Fibroblast of the aortic adventitia (primary cell): ENCODE data around the gene PTMS. TPM values are rescaled to one million over a fixed set of nuclear protein-coding genes. Genes with fewer than 3 reads are reported as not detected.
A peak's percentile ranks its signal among the peaks of the same experiment; 100 is the strongest.

Experiments used
- DNase-seq: peaks from one replicate; pipeline ENCODE4 v3.0.0-alpha.2; 2010; ENCODE audit warnings: low read depth
- H3K4me3 ChIP-seq: 2 replicates; pipeline ENCODE4 v1.5.1; 2011; ENCODE audit warnings: low read depth, mild to moderate bottlenecking, control low read depth, low read length, moderate library complexity
- total RNA-seq: library from RNA; depleted of rRNA; stranded (reverse); fragments of >200 nt; gene quantifications from 2 replicates; pipeline ENCODE4 v1.2.3, GENCODE V29; 2012; ENCODE audit warnings: low replicate concordance
- TF ChIP-seq, protein P1 (sequence below): IDR thresholded peaks from 2 replicates; pipeline ENCODE4 v1.5.1; 2011; ENCODE audit warnings: mild to moderate bottlenecking, low read length, control low read depth, inconsistent platforms; ENCODE audit not compliant: insufficient read depth

The PTMS gene
- total RNA-seq, 1 donor = 61.6 TPM

DNA sequence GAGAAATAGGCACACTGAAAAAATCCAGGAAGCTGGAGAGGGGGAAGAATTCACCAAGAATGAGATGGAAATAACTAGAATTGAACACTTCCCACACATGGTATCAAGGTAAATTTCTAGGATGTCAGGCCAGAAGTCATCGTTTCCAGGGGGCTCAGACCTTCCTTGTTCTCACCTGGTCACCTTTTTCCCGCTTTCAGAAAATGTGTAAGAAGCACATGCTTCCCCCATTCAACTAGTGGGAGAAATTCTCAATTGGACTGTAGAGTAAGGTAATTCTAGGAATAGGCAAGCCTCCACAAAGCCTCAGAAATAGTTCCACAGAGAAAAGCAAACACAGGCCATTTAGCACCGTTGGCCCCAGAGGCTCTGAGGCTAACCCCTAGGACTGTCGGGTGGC, 2.8 kb upstream of the PTMS start:
- no peak for DNase-seq
- TF ChIP-seq, protein P1, sequence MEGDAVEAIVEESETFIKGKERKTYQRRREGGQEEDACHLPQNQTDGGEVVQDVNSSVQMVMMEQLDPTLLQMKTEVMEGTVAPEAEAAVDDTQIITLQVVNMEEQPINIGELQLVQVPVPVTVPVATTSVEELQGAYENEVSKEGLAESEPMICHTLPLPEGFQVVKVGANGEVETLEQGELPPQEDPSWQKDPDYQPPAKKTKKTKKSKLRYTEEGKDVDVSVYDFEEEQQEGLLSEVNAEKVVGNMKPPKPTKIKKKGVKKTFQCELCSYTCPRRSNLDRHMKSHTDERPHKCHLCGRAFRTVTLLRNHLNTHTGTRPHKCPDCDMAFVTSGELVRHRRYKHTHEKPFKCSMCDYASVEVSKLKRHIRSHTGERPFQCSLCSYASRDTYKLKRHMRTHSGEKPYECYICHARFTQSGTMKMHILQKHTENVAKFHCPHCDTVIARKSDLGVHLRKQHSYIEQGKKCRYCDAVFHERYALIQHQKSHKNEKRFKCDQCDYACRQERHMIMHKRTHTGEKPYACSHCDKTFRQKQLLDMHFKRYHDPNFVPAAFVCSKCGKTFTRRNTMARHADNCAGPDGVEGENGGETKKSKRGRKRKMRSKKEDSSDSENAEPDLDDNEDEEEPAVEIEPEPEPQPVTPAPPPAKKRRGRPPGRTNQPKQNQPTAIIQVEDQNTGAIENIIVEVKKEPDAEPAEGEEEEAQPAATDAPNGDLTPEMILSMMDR = no peak
- peak overlapping the region; percentile 44 for H3K4me3 ChIP-seq

DNA sequence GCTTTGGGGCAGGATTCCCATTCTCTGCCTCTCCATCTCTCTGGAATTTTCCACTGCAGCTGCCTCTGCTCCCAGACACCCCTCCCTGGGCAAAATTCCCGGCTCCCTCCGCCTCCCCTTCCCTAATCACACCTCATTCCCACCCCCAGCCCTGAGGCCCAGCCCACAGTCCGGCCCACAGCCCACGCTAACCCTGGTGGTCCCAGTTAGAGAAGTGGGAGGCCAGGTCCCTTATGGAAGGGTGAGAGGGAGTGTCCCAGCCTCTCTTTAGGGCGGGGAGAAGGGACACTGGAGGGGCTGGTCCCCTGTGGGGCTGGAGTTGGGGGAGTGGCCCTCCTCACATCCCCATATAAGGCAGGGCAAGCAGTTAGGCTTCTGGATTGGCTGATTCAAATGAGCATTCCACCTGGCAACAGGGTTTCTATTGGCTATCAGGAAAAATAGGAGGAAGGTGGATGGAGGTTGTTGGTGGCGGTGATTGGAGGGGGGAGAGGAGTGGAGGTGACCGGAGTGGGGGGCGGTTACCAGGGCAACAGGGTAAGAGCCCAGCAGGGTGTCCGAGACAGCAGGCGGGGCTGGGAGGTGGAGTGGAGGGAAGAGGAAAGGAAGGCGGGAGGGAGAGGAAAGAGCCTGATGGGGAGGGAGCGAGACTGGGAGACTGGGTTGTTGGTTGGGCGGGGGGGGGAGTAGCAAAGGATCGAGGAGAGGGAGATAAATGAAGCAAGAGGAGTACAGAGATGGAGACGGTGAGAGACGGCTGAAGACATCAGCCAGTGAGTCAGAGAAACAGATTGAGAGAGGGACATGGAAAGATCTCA, 1.9 kb upstream of the PTMS start:
- TF ChIP-seq, protein P1 = no peak
- DNase-seq = peak; percentile 98
- peak overlapping the region; percentile 50 for H3K4me3 ChIP-seq

DNA sequence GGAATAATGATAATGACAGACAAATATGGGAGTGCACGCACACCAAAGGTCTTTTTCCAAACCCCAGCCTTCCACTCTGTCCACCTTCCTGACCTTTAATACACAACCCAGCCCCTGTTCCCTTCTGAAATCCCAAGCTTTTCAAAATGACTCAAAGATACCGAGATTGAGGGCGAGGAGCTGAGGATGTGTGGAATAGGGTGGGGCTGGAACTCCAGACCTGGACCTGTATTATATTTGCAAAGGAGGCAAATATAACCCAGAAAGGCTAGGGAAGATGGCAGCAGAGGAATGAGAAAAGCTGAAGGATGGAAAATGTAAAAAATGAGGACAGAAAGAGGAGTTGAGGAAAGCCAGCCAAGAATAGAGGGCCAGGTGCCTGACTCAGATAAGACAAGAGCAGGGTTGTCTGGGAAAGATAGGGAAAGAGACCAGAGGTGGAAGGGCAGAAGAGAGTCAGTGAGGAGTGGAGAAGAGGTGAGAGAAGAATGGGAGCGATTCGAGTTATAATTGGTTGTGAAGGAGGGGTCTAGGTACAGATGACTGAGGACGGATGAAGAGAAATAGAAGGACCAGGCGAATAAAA, 1.0 kb upstream of the PTMS start:
- no peak for DNase-seq
- TF ChIP-seq, protein P1 = no peak
- peak overlapping the region; percentile 38 for H3K4me3 ChIP-seq

DNA sequence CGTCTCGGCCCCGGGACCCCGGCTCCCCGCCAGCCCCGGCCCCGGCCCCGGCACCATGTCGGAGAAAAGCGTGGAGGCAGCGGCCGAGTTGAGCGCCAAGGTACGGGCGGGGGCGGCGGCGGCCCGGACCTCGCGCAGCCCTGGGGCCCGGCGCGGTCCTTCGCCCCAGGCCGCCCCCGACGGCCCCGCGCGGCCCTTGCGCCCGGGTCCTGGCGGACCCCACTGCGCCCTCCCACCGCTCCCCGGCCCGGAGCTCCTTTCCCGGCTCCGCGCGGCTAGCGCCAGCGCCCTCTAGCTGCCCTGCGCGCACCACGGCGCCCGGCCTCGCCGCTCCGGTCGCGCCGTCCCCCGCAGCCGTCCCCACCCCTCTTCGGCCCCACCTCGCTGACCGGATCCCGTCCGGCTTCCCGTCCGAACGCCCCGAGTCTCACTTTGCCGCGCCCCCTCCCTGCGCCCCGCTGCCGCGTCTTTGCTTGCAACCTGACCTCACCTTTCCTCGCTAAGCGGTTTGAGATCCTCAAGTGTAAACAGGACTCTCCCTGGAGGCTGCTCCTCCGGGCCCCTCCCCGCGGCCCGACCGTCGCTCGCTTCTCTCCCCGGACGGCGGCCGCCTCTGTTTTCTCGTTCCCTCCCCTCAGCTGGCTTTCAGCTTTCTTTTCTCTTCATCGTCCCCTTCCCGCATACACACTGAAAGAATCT, 637 bp downstream of the PTMS start:
- peak; percentile 55 for DNase-seq
- TF ChIP-seq, protein P1 = peak; percentile 60
- peak overlapping the region; percentile 91 for H3K4me3 ChIP-seq

DNA sequence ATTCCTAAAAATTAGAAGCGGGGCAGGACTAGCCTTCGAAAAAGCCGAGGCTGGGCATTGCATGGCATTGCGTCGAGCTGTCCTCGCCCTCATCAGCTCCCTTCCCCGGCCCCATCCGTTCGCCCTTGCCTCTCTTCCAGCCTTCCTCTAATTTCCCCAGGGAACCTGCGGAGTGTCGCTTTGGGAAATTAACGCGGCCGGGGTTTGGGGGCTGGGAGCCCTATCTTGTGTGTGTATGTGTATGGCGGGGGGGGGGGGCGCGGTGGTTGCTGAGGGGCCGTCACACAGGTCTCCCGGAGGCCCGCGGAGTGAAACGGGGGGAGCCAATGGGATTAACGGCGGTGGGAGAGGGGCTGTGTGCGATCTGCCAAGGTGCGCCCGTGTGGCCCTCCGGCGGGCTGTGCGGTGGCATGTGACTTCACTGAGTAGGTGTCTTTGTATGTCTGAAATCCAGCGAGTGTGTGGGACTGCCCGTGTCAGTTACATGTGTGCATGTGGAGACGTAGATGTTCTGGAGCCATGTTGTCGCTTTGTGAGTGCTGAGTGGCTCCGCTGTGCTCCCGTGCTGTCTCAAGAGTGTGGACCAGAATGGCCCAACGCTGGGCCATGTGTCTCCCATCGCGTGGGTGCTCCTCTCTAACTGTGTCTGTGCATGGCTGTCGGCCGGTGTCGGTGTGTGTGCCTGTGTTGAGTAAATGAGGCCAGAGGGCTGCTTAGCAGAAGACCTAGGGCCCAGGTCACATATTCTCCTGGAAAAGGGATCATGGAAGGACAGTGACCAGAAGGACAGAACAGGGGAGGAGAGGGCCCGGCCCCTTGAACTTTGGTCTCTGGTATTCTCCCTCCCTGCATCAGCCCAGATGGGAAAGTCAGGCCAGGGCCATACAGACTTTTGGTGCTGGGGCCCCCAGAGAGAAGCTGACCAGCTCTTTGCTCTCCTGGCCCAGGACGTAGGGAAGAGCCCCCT, 1.5 kb downstream of the PTMS start:
- H3K4me3 ChIP-seq = peak overlapping the region; percentile 91
- DNase-seq = peak; percentile 55
- TF ChIP-seq, protein P1 = no peak

DNA sequence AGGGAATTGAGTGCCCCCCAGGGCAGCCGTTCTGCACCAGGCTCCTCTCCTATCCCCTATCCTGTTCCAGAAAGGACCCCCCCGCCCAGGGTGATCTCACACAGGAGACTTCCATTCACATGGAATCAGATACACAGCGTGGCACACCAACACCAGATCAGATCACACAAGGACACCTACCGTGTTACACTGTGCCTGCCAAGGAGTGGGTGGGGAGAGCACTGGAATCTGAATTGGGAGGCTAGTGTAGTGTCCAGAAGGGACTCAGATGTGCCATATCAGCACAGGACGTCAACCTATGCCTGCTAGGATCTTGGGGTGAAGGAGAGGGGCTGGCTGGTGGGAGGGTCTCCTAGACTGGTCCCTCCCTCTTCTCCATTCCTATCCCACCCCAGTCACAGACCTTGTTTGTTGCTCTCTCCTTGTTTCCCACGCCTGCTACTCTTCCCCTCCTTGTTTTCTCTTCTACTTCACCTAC, 2.3 kb downstream of the PTMS start:
- DNase-seq = no peak
- TF ChIP-seq, protein P1 = no peak
- peak overlapping the region; percentile 91 for H3K4me3 ChIP-seq
